SK-N-SH (cell line): ENCODE measurements around the gene REC8.

Source experiments
- EP300 ChIP-seq, 2 experiments: IDR thresholded peaks; 2 replicates each; pipeline versions ENCODE4 v1.4.0 to v1.6.1; 2012; ENCODE audit warnings: borderline replicate concordance in 1 of 2, low read depth in 1 of 2, low read length in 1 of 2
- MXI1 ChIP-seq: IDR thresholded peaks from 2 replicates; pipeline ENCODE4 v1.6.1; 2012; ENCODE audit warnings: mild to moderate bottlenecking, low read depth, low read length, improper control_type of control experiment
- NRF1 ChIP-seq: IDR thresholded peaks from 2 replicates; pipeline ENCODE4 v1.6.1; 2012; ENCODE audit warnings: low read depth, mild to moderate bottlenecking, low read length
- POLR2AphosphoS5 ChIP-seq: IDR thresholded peaks from 2 replicates; pipeline ENCODE4 v1.6.1; 2012; ENCODE audit warnings: low read depth, low read length
- YY1 ChIP-seq: IDR thresholded peaks from 2 replicates; pipeline ENCODE4 v1.4.0; 2012; ENCODE audit warnings: low read depth, mild to moderate bottlenecking
- TF ChIP-seq, protein P1 (sequence below): fragments of 200-600 bp; sonication (generic); IDR thresholded peaks from 2 replicates; pipeline ENCODE4 v1.6.1; 2017; ENCODE audit warnings: antibody characterized with exemption, mild to moderate bottlenecking, moderate library complexity
- TF ChIP-seq, protein P2 (sequence below): IDR thresholded peaks from 2 replicates; pipeline ENCODE4 v1.4.0; 2012; ENCODE audit warnings: low read depth, borderline replicate concordance
- TF ChIP-seq, protein P3 (sequence below): IDR thresholded peaks from 2 replicates; pipeline ENCODE4; 2012

DNA sequence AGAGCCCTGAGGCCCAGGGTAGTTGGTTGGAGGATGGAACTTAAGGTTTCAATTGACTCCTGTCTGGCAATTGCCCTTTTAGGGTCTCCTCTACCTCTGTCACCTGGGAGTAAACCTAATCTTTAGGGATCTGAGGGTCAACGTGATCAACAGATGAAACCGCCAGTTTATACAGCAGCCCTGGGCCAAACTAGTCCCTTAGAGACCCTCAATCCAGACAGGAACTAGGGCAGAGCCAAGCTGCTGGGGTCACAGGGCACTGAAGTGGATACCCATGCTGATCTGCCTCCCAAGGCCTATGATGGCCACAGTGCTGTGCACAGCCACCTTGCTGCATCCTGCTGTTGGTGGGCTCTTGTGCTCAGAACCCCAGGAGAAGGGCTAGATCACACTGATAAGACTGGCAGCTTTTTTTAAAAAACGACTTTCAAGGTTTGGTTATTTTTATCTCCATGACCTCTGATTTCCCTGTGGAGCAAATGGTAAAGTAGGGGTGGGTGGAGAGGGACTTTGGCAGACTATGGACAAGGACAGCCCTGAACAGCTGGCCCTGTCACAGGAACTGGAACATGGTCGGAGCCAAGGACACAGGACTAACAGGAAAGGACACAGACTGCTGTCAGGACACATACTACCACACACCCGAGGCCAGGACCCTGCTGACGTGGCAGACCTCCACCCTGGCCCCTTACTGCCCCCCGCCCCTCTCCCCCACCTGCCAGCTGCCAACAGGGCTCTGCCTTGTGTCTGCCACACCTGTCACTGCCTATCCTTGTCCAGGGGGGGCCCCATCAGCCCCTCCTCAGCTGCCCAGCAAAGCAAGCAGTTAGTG, 40.9 kb upstream of the REC8 start:
- no peak for TF ChIP-seq MXI1
- TF ChIP-seq, protein P1, sequence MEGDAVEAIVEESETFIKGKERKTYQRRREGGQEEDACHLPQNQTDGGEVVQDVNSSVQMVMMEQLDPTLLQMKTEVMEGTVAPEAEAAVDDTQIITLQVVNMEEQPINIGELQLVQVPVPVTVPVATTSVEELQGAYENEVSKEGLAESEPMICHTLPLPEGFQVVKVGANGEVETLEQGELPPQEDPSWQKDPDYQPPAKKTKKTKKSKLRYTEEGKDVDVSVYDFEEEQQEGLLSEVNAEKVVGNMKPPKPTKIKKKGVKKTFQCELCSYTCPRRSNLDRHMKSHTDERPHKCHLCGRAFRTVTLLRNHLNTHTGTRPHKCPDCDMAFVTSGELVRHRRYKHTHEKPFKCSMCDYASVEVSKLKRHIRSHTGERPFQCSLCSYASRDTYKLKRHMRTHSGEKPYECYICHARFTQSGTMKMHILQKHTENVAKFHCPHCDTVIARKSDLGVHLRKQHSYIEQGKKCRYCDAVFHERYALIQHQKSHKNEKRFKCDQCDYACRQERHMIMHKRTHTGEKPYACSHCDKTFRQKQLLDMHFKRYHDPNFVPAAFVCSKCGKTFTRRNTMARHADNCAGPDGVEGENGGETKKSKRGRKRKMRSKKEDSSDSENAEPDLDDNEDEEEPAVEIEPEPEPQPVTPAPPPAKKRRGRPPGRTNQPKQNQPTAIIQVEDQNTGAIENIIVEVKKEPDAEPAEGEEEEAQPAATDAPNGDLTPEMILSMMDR, result no peak
- TF ChIP-seq NRF1, result no peak
- TF ChIP-seq, protein P2, sequence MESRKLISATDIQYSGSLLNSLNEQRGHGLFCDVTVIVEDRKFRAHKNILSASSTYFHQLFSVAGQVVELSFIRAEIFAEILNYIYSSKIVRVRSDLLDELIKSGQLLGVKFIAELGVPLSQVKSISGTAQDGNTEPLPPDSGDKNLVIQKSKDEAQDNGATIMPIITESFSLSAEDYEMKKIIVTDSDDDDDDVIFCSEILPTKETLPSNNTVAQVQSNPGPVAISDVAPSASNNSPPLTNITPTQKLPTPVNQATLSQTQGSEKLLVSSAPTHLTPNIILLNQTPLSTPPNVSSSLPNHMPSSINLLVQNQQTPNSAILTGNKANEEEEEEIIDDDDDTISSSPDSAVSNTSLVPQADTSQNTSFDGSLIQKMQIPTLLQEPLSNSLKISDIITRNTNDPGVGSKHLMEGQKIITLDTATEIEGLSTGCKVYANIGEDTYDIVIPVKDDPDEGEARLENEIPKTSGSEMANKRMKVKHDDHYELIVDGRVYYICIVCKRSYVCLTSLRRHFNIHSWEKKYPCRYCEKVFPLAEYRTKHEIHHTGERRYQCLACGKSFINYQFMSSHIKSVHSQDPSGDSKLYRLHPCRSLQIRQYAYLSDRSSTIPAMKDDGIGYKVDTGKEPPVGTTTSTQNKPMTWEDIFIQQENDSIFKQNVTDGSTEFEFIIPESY, result no peak
- no peak for TF ChIP-seq YY1
- TF ChIP-seq, protein P3, sequence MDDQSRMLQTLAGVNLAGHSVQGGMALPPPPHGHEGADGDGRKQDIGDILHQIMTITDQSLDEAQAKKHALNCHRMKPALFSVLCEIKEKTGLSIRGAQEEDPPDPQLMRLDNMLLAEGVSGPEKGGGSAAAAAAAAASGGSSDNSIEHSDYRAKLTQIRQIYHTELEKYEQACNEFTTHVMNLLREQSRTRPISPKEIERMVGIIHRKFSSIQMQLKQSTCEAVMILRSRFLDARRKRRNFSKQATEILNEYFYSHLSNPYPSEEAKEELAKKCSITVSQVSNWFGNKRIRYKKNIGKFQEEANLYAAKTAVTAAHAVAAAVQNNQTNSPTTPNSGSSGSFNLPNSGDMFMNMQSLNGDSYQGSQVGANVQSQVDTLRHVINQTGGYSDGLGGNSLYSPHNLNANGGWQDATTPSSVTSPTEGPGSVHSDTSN, result no peak
- no peak for TF ChIP-seq EP300 (IDR thresholded peaks at IDR 0.05; ENCODE audit: borderline replicate concordance in 1 of 2, low read depth in 1 of 2, low read length in 1 of 2)
- TF ChIP-seq POLR2AphosphoS5, result no peak
